Keratinocyte (primary cell): ENCODE data around the gene MCF2.

Experiments used
- EZH2 ChIP-seq: IDR thresholded peaks from one replicate; pipeline ENCODE4 v1.6.1; 2012; ENCODE audit warnings: inconsistent platforms, mild to moderate bottlenecking, low read length, moderate library complexity
- TF ChIP-seq, protein P1 (sequence below), 3 experiments: IDR thresholded peaks in 1 of 3; conservative IDR thresholded peaks in 1 of 3; optimal IDR thresholded peaks in 1 of 3; 2 replicates in 2 of 3; 3 replicates in 1 of 3; pipeline versions ENCODE3 to v1.5.1; 2011; ENCODE audit warnings: low read length in 3 of 3, mild to moderate bottlenecking in 3 of 3, moderate library complexity in 2 of 3, control low read depth in 1 of 3, inconsistent platforms in 1 of 3; ENCODE audit not compliant: insufficient read depth in 2 of 3; ENCODE audit errors: extremely low read depth in 1 of 3

DNA sequence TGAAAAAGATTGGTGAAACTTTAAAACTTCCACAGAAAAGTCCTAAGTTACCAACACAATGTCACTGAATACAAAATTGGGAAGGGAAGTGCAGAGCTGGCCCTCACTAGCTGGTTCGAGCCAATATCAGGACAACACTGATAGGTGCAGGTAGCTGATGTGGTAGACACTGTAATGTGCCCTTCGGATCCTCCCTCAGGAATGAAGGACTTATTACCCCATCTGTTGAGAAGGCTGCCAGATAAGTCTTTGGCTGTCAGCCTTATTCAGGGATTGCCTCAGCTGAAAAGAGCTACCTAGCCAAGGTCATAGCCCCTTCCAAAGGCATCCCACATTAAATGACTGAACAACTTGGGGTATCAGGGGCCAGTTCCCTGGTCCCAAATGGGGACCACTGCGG is 5.3 kb downstream of the MCF2 start:
- TF ChIP-seq, protein P1, sequence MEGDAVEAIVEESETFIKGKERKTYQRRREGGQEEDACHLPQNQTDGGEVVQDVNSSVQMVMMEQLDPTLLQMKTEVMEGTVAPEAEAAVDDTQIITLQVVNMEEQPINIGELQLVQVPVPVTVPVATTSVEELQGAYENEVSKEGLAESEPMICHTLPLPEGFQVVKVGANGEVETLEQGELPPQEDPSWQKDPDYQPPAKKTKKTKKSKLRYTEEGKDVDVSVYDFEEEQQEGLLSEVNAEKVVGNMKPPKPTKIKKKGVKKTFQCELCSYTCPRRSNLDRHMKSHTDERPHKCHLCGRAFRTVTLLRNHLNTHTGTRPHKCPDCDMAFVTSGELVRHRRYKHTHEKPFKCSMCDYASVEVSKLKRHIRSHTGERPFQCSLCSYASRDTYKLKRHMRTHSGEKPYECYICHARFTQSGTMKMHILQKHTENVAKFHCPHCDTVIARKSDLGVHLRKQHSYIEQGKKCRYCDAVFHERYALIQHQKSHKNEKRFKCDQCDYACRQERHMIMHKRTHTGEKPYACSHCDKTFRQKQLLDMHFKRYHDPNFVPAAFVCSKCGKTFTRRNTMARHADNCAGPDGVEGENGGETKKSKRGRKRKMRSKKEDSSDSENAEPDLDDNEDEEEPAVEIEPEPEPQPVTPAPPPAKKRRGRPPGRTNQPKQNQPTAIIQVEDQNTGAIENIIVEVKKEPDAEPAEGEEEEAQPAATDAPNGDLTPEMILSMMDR (optimal IDR thresholded peaks at IDR 0.05 in 1 of 3, IDR thresholded peaks at IDR 0.05 in 1 of 3, conservative IDR thresholded peaks at IDR 0.05 in 1 of 3; ENCODE audit: extremely low read depth in 1 of 3, insufficient read depth in 2 of 3, low read length in 3 of 3), result no peak
- no peak for TF ChIP-seq EZH2
